ENCODE measurements around the gene RMC1.

RMC1 gene

GRCh38 chr18:23547846-23548245, 44.5 kb downstream of the RMC1 start:
- H3K4me3 ChIP-seq (replicated peaks; ENCODE audit: low read depth, low read length): no peak overlapping the region
- no peak for DNase-seq (ENCODE audit: low read depth)
- TF ChIP-seq, protein P1, sequence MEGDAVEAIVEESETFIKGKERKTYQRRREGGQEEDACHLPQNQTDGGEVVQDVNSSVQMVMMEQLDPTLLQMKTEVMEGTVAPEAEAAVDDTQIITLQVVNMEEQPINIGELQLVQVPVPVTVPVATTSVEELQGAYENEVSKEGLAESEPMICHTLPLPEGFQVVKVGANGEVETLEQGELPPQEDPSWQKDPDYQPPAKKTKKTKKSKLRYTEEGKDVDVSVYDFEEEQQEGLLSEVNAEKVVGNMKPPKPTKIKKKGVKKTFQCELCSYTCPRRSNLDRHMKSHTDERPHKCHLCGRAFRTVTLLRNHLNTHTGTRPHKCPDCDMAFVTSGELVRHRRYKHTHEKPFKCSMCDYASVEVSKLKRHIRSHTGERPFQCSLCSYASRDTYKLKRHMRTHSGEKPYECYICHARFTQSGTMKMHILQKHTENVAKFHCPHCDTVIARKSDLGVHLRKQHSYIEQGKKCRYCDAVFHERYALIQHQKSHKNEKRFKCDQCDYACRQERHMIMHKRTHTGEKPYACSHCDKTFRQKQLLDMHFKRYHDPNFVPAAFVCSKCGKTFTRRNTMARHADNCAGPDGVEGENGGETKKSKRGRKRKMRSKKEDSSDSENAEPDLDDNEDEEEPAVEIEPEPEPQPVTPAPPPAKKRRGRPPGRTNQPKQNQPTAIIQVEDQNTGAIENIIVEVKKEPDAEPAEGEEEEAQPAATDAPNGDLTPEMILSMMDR (IDR thresholded peaks at IDR 0.05; ENCODE audit: low read length, missing control alignments): no peak

DNA sequence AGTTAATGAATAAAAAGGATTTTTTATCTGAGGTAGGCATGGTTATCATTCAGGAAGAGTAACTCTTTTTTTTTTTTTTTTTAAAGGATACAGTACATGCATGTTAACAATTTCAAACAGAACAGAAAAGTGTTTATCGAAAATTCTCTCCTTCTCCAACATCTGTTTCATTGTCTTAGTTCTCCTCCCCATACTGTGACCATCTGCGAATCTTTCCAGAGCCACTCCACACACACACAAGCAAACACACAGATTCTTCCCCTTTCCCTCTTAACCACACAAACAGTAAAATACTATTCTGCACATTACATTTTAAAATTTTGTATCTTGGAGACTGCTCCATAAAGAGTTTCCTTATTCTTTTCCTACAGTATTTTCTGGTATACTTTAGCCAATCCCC, 45.0 kb downstream of the RMC1 start:
- no peak for DNase-seq (ENCODE audit: low read depth)
- H3K4me3 ChIP-seq (replicated peaks; ENCODE audit: low read depth, low read length): no peak overlapping the region
- TF ChIP-seq, protein P1 (IDR thresholded peaks at IDR 0.05; ENCODE audit: low read length, missing control alignments): no peak

DNA sequence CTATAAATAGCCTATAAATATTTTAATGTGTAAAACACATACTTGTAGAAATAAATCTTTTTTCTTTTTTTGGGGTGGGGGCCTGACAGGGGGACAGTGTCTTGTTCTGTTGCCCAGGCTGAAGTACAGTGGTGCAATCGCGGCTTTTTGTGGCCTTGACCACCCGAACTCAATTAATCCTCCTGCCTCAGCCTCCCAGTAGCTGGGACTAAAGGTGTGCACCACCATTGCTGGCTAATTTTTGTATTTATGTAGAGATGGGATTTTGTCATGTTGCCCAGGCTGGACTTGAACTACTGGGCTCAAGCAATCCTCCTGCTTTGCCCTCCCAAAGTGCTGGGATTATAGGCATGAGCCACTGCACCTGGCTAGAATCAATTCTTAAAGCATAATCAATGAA, 45.4 kb downstream of the RMC1 start:
- no peak overlapping the region for H3K4me3 ChIP-seq (replicated peaks; ENCODE audit: low read depth, low read length)
- DNase-seq (ENCODE audit: low read depth): no peak
- TF ChIP-seq, protein P1 (IDR thresholded peaks at IDR 0.05; ENCODE audit: low read length, missing control alignments): no peak

GRCh38 chr18:23550898-23551297, 47.6 kb downstream of the RMC1 start:
- TF ChIP-seq, protein P1 (IDR thresholded peaks at IDR 0.05; ENCODE audit: low read length, missing control alignments): no peak
- DNase-seq (ENCODE audit: low read depth): no peak

DNA sequence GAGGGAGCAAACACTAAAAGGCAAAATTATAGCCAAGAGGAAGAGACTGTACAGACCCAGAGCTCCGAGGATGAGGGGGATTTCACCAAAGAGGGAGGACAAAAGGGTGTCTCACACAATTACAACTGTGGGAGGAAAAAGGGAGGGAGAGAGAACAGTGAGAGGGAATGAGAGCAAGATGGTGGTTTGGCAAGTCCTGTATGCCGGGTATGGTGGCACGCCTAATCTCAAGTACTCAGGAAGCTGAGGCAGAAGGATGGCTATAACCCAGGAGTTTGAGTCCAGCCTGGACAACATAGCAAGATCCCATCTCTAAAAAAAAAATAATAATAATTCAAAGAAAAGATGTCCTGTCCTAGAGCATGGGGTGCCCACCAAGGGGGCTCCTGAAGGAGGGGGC, 48.7 kb downstream of the RMC1 start:
- no peak overlapping the region for H3K4me3 ChIP-seq (replicated peaks; ENCODE audit: low read depth, low read length)
- no peak for DNase-seq (ENCODE audit: low read depth)
- TF ChIP-seq, protein P1 (IDR thresholded peaks at IDR 0.05; ENCODE audit: low read length, missing control alignments): no peak

More at GRCh38 chr18:23550898-23551297, 47.6 kb downstream of the RMC1 start:
- H3K4me3 ChIP-seq (replicated peaks; ENCODE audit: low read depth, low read length): no peak overlapping the region

GRCh38 chr18:23552505-23552904, 49.2 kb downstream of the RMC1 start:
- H3K4me3 ChIP-seq (replicated peaks; ENCODE audit: low read depth, low read length): no peak overlapping the region
- no peak for DNase-seq (ENCODE audit: low read depth)
- TF ChIP-seq, protein P1 (IDR thresholded peaks at IDR 0.05; ENCODE audit: low read length, missing control alignments): no peak

DNA sequence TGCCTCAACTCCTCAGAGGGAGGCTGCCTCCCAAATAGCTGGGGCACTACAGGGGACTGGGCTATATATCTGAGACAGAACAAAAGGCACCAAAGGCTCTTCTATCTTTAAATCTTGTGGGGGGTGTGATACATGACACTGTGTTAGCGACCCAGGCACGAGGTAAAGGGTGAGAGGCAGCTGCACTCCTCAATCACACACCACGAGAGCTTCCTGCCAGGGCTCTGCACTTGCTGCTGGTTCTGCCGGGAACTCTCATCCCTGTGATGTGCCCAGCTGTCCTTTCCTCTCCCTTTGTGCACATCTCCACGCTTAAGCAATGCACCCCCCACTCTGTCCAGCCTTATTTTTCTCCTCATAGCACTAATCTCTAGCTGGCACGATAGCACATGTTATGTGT, 50.6 kb downstream of the RMC1 start:
- H3K4me3 ChIP-seq (replicated peaks; ENCODE audit: low read depth, low read length): no peak overlapping the region
- DNase-seq (ENCODE audit: low read depth): no peak
- TF ChIP-seq, protein P1 (IDR thresholded peaks at IDR 0.05; ENCODE audit: low read length, missing control alignments): no peak

Measured in fibroblast of pulmonary artery (primary cell).